Smooth muscle cell (in vitro differentiated cells): ENCODE measurements around the gene RAB11FIP3. TPM values are rescaled to one million over a fixed set of nuclear protein-coding genes. Genes with fewer than 3 reads are reported as not detected.

Experiments
- DNase-seq: peaks from one replicate; lab custom pipeline; 2025; ENCODE audit not compliant: unreplicated experiment; lab: John Stamatoyannopoulos, UW
- H2AFZ ChIP-seq: fragments of 200-600 bp; sonication (generic); 2 replicates; pipeline ENCODE4 v1.6.0; 2016; ENCODE audit warnings: antibody characterized with exemption, low read depth, mild to moderate bottlenecking
- H3F3A ChIP-seq: fragments of 200-600 bp; sonication (generic); 2 replicates; pipeline ENCODE4 v1.6.0; 2017; ENCODE audit warnings: antibody characterized with exemption, low read depth
- H3K27ac ChIP-seq: fragments of 200-600 bp; sonication (generic); 2 replicates; pipeline ENCODE4 v1.5.1; 2016; ENCODE audit warnings: low read depth, mild to moderate bottlenecking
- H3K27me3 ChIP-seq: fragments of 200-600 bp; sonication (generic); 2 replicates; pipeline ENCODE4 v1.6.1; 2016; ENCODE audit warnings: low read depth, mild to moderate bottlenecking
- H3K36me3 ChIP-seq: fragments of 200-600 bp; sonication (generic); 2 replicates; pipeline ENCODE4 v1.5.1; 2016; ENCODE audit warnings: low read depth
- H3K4me1 ChIP-seq: fragments of 200-600 bp; sonication (generic); 2 replicates; pipeline ENCODE4 v1.5.1; 2016; ENCODE audit warnings: low read depth
- H3K4me2 ChIP-seq: fragments of 200-600 bp; sonication (generic); 2 replicates; pipeline ENCODE4 v1.6.0; 2016; ENCODE audit warnings: mild to moderate bottlenecking
- H3K4me3 ChIP-seq: fragments of 200-600 bp; sonication (generic); 2 replicates; pipeline ENCODE4 v1.5.1; 2016; ENCODE audit warnings: mild to moderate bottlenecking
- H3K79me2 ChIP-seq: fragments of 200-600 bp; sonication (generic); 2 replicates; pipeline ENCODE4 v1.6.0; 2016; ENCODE audit warnings: low read depth, mild to moderate bottlenecking
- H3K9ac ChIP-seq: fragments of 200-600 bp; sonication (generic); 2 replicates; pipeline ENCODE4 v1.6.0; 2016; ENCODE audit warnings: low read depth
- H3K9me3 ChIP-seq: fragments of 200-600 bp; sonication (generic); replicated peaks from 2 replicates; pipeline ENCODE4 v1.5.1; 2016; ENCODE audit warnings: low read depth
- H4K20me1 ChIP-seq: fragments of 200-600 bp; sonication (generic); 2 replicates; pipeline ENCODE4 v1.6.0; 2016; ENCODE audit warnings: low read depth
- CTCF ChIP-seq: fragments of 200-600 bp; sonication (generic); IDR thresholded peaks from 2 replicates; pipeline ENCODE4 v1.5.1; 2017; ENCODE audit warnings: borderline replicate concordance, mild to moderate bottlenecking, antibody characterized with exemption; ENCODE audit not compliant: insufficient read depth, poor library complexity, severe bottlenecking
- WGBS: methylation state at CpG from one replicate; pipeline ENCODE4 v1.1.7; 2016; ENCODE audit warnings: low lambda C conversion rate; 5-methylcytosine and 5-hydroxymethylcytosine counted together
- polyA plus RNA-seq: library from polyadenylated mRNA; unstranded; fragments of >200 nt; fragmentation: Nextera tagmentation; extraction: Ambion mirVana; gene quantifications from 2 replicates; pipeline ENCODE4 v1.2.1, GENCODE V29; 2016
- total RNA-seq: library from RNA; depleted of rRNA; stranded (reverse); fragments of >200 nt; gene quantifications from 2 replicates; pipeline ENCODE4 v1.2.3, GENCODE V29; 2014

RAB11FIP3 gene
- total and polyA plus RNA-seq, 2 experiments from 2014 or later = 19.5 to 20.4 TPM

DNA sequence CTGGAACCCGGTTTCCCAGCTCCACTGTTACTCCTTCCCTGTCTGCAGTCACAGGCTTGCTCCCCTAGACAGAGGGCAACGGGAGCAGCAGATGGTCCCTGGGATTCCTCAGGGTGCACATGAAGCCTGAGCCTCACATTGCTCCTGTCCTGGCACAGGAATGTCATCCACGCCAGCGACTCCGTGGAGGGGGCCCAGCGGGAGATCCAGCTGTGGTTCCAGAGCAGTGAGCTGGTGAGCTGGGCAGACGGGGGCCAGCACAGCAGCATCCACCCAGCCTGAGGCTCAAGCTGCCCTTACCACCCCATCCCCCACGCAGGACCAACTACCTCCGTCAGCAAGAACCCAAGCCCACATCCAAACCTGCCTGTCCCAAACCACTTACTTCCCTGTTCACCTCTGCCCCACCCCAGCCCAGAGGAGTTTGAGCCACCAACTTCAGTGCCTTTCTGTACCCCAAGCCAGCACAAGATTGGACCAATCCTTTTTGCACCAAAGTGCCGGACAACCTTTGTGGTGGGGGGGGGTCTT, 25.3 kb upstream of the RAB11FIP3 start:
- Histone ChIP-seq H3K9ac (no peak overlapping the region), H3K27ac (no peak overlapping the region), H3K9me3 (no peaks in the 10 kb centered on the region), H3K27me3 (no peaks in the 10 kb centered on the region), H3F3A (peaks cover 35% of the 10 kb centered on the region), H3K36me3 (no peaks in the 10 kb centered on the region), H3K4me2 (peak overlapping the region; percentile 83), H3K4me1 (peaks cover 4% of the 10 kb centered on the region), H3K79me2 (peaks cover 3% of the 10 kb centered on the region), H4K20me1 (no peaks in the 10 kb centered on the region), H3K4me3 (peak overlapping the region; percentile 65), H2AFZ (no peak overlapping the region)
- WGBS = 83% methylated on average over 10 of the region's 10 CpGs
- no peak for DNase-seq
- TF ChIP-seq CTCF = no peak

GRCh38 chr16:401468-402348, 23.7 kb upstream of the RAB11FIP3 start, which contains the start of gene DECR2:
DECR2 (plus strand) TSS chr16:401885; CDS start chr16:401964, 79 bp downstream.
- Histone ChIP-seq H3K27ac (peak within 1 kb of the TSS; percentile 59), H3K9me3 (no peaks in the 10 kb centered on the region), H3K9ac (peak within 1 kb of the TSS; percentile 60), H2AFZ (peak within 1 kb of the TSS; percentile 79), H3K27me3 (no peaks in the 10 kb centered on the region), H3F3A (peaks cover 27% of the 10 kb centered on the region), H3K4me1 (no peaks in the 10 kb centered on the region), H3K4me2 (peak within 1 kb of the TSS; percentile 83), H4K20me1 (no peaks in the 10 kb centered on the region), H3K36me3 (no peaks in the 10 kb centered on the region), H3K79me2 (peaks cover 3% of the 10 kb centered on the region), H3K4me3 (peak within 1 kb of the TSS; percentile 65)
- peak; percentile 99 for DNase-seq
- peak; percentile 38 for TF ChIP-seq CTCF
- WGBS = 2% methylated on average over 72 of the region's 91 CpGs

DNA sequence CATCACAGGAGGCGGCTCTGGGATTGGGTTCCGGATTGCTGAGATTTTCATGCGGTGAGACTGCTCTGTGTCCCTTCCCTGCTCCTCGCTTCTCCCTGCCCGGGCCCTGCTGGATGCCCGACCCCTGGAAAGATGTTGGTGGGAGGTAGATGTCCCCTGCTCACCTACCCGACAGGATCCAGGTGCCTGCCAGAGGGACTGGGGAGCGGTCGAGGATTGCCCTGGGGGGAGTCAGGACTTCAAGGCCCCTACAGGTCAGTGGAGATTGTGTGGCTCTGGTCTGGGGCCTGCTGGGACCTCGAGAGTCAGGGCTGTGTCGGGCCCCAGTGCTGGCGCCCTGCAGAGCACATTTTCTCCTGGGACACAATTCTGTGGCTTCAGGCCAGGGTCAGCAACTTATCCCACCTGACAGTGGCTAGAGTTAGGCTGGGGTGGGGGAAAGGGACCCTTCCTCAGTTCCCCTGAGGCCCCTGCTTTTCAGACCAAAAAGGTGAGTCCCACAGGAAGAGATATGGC, 20.4 kb upstream of the RAB11FIP3 start:
- H3K79me2 ChIP-seq = no peaks in the 10 kb centered on the region
- no peak overlapping the region for H3K4me2 ChIP-seq
- H3K4me3 ChIP-seq = no peak overlapping the region
- no peaks in the 10 kb centered on the region for H3K9me3 ChIP-seq
- no peak for DNase-seq
- no peak for TF ChIP-seq CTCF
- no peak overlapping the region for H2AFZ ChIP-seq
- no peaks in the 10 kb centered on the region for H3K4me1 ChIP-seq
- H3K9ac ChIP-seq = no peak overlapping the region
- H3K36me3 ChIP-seq = no peaks in the 10 kb centered on the region
- no peak overlapping the region for H3K27ac ChIP-seq
- no peaks in the 10 kb centered on the region for H4K20me1 ChIP-seq
- H3K27me3 ChIP-seq = no peaks in the 10 kb centered on the region
- WGBS = 93% methylated on average over 12 of the region's 12 CpGs
- peaks cover 9% of the 10 kb centered on the region for H3F3A ChIP-seq
